NCI-H1092 treated with DMSO at 0.1 percent for 48 hours (cell line): Measurements from ENCODE around the gene STAP2.
"Not testable (repeated sequence)": the region's sequence is repeated elsewhere in the genome, so short reads cannot be mapped to it uniquely, and the experiment has no call there.

ENCODE experiments used
- DNase-seq: peaks from one replicate; lab custom pipeline; 2025; lab: John Stamatoyannopoulos, UW

Gene STAP2

DNA sequence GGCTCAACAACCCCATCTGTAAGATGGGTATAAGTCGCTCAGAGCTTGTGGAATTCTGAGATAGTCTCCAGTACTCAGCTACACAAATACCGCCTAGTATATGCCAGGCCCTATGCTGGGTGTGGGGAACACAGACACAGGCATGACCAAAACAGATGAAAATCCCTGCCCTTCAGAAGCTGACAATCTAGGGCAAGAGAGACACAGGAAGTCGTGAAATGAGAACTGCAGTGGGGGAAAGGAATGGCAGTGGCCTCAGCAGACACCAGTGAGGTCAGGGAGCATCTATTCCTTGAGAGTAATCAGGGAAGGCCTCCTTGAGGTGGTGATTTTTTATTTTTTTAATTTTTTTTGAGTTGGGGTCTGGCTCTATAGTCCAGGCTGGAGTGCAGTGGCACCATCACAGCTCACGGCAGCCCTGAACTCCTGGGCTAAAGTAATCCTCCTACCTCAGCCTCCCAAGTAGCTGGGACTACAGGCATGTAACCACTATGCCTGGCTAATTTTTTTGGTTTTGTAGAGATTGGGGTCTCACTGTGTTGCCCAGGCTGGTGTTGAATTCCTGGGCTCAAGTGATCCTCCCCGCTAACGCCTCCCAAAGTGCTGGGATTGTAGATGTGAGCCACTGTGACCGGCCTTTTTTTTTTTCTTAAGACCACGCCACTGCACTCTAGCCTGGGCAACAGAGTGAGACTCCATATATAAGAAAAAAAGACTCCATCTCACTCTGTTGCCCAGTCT, 39.6 kb downstream of the STAP2 start:
- DNase-seq, result no peak

DNA sequence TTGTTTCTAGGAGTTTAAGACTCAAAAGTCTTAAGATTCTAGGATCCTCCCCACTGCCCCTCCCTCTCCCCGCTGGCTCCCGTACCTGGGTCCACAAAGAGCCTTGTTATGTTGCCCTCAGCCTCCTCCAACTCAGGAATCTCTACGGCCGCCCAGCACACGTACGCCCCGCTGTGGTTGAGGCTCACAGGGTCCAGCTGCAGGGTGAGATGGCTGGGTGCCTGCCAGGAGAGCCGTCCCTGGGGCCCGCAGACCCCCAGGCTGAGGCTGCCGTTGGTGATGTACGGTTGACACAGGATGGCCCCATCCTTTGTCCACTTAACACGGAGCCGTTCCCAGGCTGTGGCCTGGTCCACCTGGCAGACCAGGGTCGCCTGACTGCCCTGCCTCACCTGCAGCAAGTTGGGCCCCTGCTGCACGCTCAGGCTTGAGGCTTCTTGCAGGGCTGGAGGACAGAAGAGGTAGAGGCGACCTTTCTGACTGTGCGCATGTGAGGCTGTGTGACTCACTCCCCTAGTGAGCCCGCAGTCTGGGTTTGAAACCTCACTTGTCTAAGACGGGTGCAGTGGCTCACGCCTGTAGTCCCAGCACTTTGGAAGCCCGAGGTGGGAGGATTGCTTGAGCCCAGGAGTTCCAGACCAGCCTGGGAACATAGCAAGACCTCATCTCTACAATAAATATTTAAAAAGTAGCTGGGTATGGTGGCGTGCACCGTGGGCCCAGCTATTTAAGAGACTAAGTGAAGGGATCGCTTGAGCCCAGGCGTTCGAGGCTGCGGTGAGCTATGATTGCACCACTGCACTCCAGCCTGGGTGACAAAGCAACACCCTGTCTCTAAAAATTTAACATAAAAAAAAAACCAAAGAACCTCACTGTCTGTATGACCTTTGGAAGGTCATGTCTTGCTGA, 40.5 kb downstream of the STAP2 start:
- no peak for DNase-seq

DNA sequence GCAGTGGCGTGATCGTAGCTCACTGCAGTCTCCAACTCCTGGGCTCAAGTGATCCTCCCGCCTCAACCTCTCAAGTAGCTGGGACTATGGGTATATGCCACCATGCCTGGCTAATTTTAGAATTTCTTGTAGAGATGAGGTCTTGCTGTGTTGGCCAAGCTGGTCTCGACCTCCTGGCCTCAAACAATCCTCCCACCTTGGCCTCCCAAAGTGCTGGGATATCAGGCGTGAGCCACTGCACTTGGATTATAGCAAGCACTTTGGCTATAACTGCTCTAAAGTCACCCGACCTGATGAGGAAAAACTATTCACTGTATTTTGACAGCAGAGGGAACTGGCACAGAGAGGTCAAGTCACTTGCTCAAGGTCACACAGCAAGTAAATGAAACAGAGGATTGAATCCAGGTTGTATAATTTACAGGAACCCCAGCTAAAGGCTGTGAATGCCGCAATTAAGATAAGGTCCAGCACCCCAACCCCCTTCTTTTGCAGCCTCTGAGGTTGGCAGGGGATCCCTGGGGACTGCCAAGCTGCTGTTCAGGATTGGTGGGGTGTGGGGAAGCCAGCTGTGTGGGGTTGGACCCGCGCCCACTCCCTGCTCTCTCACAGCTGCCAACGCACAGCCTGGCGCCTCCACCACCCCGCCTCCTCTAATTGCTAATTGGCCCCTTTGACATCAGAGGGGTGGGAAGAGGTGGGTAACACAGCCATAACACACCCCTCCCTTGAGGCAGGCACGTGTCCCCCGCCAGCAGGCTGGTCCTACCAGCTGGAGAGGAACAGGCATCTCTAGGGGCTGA, 42.5 kb downstream of the STAP2 start:
- peak; percentile 61 for DNase-seq

DNA sequence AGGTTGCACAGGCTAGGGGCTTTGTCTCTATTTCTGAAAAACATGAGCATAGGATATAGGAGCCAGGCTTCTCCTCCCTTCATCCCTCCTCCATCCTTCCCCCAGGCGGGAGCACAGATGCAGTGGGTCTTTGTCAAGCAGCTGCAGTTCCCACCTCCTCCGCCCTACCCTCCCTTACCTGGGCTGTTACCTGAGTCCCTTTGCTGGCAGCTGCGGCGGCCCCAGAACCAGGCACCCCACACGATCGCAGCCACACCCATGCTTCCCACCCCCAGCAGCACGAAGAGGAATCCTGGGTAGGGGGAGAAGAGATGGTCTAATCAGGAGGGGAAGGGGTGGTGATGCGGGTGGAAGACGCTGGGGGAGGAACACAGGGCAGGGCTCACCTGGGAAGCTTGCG, 44.2 kb downstream of the STAP2 start:
- DNase-seq, result no peak

DNA sequence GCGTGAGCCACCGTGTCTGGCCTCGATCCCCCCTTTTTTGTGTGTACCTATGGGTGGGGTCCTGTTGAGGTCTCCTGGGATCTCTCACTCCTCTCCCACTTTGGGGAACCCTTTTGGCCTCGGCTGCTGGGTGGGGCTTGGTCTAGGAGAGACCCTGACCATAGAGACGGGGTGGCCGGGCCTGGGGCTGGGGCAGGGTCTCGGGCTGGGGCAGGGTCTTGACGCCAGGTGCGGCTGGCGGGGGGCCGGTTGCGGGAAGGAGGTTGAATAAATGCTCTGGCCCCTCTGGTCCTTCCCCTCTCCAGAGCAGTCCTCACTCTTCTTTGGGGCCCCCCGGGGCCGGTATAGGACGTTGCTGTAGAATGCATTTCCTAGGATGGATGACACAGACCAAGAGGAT, 46.1 kb downstream of the STAP2 start:
- DNase-seq, result no peak

DNA sequence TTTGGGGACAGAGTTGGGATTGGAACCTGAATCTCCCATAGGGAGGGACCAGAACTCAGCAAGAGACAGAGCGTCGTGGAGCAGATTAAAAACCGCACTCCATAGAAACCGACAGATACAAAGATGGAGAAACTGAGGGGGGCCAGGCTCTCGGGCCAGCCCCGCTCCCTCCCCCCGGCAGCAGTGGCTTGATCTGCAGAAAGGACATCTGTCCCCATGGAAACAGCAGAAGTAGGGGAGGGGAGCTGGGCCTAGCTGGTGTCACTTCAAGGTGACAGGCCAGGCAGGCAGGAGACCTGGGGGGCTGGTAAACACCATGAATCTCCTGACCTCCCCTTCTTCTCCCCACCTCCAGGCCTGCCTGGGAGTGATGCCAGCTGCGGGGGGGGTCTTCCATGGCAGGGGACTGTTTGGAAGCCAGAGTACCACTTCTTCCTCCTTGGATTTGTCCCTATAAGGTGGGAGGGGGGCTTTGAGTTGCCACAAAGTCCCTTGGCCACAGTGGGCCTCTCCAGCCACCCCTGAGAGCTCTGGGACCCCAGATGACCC, 47.4 kb downstream of the STAP2 start:
- DNase-seq, result no peak

DNA sequence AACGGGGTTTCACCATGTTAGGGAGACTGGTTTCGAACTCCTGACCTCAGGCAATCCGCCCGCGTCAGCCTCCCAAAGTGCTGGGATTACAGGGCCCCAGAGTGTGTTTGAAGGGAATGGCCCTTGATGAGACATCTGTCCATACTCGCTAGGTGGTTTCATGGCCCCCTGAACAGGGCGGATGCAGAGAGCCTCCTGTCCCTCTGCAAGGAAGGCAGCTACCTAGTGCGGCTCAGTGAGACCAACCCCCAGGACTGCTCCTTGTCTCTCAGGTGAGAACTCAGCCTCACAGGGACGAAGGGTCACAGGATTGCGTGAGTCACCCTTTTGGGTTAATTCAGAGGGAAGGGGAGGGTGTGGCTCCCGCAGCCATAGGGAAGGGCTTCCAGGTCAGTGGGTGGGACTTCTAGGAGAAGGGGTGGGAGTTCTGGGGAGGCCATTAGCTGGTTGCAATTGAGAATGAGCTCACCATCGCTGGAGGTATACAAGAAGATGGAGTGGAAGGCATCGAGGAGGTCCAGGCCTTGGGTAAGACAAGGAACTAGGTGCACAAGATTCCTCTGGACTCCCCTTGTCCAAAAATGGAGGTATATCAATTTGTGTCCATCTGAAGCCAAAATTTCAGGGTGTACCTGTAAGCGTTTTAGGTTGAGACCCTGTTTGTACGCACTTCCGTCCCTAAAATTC, 50.4 kb downstream of the STAP2 start:
- no peak for DNase-seq

DNA sequence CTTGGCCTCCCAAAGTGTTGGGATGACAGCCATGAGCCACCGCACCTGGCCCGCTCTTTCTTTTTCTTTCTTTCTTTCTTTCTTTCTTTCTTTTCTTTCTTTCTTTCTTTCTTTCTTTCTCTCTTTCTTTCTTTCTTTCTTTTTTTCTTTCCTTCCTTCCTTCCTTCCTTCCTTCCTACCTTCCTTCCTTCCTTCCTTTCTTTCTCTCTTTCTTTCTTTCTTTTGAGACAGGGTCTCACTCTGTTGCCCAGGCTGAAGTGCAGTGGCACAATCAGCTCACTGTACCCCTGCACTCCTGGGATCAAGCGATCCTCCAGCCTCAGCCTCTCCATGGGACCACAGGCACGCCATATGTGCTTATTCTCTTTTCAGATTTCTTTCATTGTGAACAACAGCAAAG, 52.5 kb downstream of the STAP2 start:
- not testable (repeated sequence) for DNase-seq

DNA sequence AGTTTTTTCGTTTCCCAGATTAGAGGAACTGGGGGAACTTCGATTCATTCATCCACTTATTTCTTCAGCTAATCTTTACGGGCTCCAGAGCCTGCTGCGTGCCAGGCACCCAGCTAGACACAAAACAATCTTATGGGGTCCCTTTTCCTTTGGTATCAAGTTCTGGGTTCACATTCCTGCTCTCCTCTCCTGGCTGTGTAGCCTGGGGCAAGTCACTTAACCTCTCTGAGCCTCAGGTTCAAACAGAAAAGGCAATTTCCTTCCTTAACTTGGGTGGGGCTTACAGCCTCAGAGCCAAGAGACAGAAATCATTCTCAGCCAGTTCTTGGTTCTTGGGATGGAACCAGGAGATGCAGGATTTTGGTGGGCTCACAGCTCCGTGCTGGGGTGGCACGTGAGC, 53.7 kb downstream of the STAP2 start:
- DNase-seq, result no peak

DNA sequence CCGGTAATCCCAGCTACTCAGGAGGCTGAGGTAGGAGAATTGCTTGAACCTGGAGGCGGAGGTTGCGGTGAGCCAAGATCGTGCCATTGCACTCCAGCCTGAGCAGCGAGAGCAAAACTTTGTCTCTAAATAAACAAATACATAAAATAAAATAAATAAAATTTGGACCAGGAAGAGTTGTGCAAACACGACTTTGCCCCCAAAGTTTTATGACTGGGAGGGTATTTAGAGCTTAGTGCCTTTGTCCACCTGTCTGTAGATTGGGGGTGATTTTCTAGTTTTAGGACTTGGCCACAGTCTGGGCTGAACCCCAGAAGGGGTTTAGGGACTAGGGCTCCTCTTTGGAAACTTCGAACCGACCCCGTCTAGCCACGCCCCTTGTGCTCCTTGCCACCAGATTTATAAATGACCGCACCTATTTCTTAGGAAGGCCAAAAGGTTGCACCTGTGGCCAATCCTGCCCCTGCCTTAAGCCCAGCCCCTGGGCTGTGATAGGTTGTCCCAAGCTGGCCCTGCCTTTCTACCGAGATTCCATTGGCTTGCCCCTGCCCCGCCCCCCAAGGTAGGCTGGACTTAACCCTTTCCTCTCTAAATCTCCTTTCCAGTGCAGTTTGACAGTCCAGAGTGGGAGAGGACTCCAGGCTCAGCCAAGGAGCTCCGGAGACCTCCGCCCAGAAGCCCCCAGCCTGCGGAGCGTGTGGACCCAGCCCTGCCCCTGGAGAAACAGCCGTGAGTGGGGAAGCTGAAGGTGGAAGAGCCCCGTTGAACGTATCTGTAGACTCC, 54.3 kb downstream of the STAP2 start:
- DNase-seq, result no peak

DNA sequence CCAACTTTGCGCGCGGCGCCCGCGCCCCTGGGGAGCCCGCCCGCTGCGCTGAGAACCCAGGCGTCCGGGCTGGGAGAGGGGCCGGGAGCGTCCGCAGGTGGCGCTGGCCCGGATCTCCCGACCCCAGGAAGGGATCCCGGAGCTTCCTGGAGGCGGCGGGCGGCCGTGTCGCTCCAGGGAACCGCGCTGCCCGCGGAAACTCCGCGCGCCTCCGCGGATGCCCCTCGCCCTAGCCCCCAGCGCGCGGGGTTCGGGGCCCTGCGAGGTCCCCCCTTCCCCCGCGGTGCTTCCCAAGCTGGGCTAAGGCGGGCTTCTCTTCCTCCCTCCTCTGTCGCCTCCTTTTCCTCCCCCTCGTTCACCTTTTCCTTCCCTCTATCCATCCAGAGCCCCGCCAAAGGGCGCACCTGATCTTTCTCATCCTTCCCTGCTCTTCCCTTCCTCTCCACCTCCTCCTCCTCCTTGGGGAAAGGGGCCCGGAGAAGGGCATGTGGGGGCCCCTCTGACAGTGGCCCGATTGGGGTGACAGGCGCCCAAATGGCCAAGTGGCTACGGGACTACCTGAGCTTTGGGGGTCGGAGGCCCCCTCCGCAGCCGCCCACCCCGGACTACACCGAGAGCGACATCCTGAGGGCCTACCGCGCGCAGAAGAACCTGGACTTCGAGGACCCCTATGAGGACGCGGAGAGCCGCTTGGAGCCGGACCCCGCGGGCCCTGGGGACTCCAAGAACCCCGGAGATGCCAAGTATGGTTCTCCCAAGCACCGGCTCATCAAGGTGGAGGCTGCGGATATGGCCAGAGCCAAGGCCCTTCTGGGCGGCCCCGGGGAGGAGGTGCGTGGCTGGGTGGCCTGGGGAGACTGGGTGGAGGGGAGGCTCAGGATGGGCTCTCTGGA, 58.9 kb downstream of the STAP2 start:
- peak; percentile 21 for DNase-seq

DNA sequence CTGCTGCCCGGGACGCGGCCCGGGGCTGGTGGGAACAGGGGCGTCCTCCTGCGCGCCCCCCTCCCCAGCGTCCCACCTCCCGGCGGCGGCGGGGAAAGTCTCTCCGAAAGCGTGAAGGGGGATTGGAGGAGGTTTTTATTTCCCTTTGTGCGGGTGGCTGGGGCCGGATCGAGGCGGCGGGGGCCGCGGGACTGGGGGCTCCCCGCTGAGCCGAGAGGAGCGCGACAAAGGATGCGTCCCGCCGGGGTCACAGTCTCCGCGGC, 59.4 kb downstream of the STAP2 start:
- DNase-seq, result no peak

DNA sequence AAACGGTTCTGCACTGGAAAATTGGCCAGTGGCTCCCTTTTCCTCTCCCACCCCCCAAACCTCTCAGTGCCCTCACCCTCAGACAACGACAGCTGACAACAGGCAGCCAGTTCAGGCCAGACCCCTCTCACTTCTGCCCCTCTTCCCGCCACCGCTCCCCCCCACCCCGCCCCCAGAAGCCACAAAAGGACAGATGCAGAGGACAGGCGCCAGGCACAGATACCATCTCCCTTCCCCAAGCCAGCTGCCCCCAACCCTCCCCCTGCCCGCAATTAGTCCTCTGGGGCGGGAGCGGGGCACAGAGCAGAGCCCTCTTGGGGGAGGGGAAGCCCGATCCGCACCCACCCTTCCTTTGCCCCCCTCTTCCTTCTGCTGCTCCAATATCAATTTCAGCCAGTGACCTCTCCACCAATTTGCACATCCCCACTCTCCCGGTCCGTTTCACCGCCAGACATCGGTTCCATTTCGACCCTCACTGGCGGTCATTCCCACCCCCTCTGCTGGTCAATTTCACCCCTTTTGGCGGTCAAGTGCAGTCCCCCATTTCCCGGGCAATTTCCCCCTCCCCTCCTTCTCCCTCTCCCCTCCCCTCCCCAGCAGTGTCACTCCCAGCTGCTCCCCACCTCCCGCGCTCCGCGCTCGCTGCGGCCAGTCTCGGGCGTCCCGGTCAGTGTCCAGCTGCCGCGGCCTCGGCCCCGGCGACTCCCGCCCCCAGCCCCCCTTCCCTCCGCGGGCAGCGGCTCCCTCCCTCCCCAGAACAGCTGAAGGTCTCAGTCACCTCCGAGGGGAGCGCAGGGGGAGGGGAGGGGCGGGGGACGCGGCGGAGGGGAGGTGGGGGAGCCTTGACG, 60.0 kb downstream of the STAP2 start, which contains the start of gene SHD:
SHD (plus strand) TSS at position 848 of the 848 bp plus-strand sequence. CDS start 798 bp downstream, outside the sequence.
- peak; percentile 41 for DNase-seq

DNA sequence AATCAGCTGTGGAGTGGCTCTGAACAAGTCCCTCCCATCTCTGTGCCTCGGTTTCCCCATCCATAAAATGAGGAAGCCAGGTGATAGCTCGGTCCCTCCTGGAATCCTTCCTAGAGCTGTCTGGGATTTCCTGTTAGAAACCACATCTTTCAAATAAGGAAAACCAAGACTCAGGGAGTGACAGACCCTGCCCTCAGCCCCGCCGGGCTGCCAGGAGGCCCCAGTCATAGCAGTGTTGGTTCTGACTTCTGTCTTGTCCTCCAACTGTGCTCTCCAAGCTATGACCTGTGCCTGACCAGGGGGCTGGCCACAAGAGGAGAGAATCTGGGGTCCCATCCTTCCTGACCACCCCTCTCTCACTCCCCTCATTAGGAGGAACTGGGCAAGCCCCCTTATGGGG, 60.6 kb downstream of the STAP2 start:
- DNase-seq, result no peak

DNA sequence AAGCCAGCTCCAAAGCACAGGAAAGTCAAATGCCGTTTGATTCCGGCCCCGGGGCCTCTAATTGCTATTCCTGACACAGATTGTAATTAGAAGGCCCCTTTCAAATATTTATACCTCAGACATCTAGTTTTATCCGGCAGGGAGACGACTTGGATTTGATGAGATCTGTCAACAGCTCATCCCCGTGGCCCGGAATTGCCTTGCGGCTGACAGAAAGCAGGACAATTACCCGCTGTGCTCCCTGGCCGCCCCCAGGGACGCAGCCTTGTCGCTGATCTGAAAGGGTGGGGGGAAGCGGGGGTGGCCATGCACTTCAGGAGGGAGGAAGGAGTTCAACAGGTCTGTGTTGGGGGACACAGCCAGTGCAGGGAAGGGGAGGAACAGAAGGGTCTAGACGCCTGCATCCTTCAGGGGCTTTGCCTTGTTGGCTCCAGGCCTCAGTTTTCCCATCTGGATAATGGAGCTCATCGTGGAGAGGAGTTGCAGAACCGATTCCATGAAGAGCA, 61.4 kb downstream of the STAP2 start:
- DNase-seq, result no peak

DNA sequence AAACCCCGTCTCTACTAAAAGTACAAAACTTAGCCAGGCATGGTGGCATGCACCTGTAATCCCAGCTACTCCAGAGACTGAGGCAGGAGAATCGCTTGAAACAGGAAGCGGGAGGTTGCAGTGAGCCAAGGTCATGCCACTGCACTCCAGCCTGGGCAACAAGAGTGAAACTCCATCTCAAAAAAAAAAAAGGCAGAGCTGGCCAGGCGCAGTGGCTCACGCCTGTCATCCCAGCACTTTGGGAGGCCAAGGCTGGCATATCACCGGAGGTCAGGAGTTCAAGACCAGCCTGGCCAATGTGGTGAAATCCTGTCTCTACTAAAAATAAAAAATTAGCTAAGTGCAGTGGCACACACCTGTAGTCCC, 64.3 kb downstream of the STAP2 start:
- DNase-seq, result not testable (repeated sequence)
